ENCODE measurements around the gene STX18. TPM values are rescaled to one million over a fixed set of nuclear protein-coding genes. Genes with fewer than 3 reads are reported as not detected.

STX18 gene
- total RNA-seq, 1 donor, result 32.2 TPM

DNA sequence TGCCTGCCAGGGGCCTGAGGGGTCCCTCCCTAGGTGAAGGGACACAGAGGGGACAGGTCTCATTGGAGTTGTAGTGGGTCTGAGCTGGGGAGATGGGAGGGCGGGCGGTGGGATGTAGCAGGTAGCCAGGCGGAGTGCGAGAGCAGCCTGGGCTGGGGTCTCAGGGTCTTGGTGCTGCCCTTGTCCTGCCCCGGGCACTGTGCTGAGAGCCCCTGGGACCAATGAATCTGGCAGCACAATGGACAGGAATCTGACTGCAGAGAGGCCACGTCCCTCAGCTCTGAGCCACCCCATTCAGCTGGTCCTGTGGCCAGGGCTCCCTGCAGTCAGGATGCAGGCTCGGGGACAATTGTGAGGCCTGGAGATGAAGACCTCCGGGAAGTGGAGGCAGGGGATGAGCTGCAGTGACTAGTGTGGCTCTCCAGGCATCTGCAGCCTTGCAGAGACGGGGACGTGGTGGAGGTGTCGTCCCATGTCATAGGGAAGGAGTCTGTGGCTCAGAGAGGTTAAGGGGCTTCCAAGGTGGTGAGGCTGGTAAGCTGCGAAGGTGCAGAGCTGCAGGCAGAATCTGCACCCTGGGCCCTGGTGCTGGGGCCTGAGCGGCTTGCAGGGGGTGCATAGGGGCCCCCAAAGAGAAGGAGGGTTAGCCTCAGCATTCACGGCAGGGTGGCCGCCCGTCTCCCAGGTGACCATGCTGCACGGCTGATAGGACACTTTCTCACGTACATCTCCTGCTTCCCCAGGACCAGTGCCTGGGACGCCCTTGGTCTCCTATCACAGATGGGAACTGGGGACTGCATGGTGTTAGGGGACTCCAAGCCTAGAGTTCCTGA lies 134.3 kb downstream of the STX18 start:
- no peak overlapping the region for H3K4me3 ChIP-seq (ENCODE audit: low read depth, low read length)
- no peak for DNase-seq (ENCODE audit: low read depth)
- TF ChIP-seq, protein P1, sequence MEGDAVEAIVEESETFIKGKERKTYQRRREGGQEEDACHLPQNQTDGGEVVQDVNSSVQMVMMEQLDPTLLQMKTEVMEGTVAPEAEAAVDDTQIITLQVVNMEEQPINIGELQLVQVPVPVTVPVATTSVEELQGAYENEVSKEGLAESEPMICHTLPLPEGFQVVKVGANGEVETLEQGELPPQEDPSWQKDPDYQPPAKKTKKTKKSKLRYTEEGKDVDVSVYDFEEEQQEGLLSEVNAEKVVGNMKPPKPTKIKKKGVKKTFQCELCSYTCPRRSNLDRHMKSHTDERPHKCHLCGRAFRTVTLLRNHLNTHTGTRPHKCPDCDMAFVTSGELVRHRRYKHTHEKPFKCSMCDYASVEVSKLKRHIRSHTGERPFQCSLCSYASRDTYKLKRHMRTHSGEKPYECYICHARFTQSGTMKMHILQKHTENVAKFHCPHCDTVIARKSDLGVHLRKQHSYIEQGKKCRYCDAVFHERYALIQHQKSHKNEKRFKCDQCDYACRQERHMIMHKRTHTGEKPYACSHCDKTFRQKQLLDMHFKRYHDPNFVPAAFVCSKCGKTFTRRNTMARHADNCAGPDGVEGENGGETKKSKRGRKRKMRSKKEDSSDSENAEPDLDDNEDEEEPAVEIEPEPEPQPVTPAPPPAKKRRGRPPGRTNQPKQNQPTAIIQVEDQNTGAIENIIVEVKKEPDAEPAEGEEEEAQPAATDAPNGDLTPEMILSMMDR (IDR thresholded peaks at IDR 0.05; ENCODE audit: insufficient read depth, low read length), result no peak

- no peak for DNase-seq (ENCODE audit: low read depth)
- H3K4me3 ChIP-seq (ENCODE audit: low read depth, low read length), result no peak overlapping the region
- TF ChIP-seq, protein P1 (IDR thresholded peaks at IDR 0.05; ENCODE audit: insufficient read depth, low read length), result no peak
These were observed 135.2 kb downstream of the STX18 start for GRCh38 chr4:4406455-4407298.

GRCh38 chr4:4405358-4405962 lies 136.4 kb downstream of the STX18 start:
- DNase-seq (ENCODE audit: low read depth), result no peak
- TF ChIP-seq, protein P1 (IDR thresholded peaks at IDR 0.05; ENCODE audit: insufficient read depth, low read length), result no peak
- H3K4me3 ChIP-seq (ENCODE audit: low read depth, low read length), result no peak overlapping the region

DNA sequence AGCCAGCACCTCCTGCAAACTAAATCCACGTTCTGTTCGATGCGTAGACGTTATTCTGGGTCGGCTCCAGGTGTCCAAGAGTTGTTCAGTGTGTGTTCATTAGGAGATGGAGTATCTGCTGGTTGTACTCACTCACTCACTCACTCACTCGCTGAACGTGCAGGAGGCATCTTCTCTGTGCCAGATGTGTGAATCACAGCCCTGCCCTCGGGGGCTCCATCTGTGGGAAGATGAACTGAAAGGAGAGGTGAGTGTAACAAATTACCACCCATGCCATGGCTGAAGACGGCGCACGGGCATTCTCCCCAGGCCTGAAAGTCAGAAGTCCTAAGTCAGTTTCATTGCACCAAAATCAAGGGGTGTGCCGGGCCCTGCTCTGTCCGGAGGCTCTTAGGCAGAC lies 138.9 kb downstream of the STX18 start:
- H3K4me3 ChIP-seq (ENCODE audit: low read depth, low read length), result no peak overlapping the region
- no peak for DNase-seq (ENCODE audit: low read depth)
- TF ChIP-seq, protein P1 (IDR thresholded peaks at IDR 0.05; ENCODE audit: insufficient read depth, low read length), result no peak

- H3K4me3 ChIP-seq (ENCODE audit: low read depth, low read length), result no peak overlapping the region
- TF ChIP-seq, protein P1 (IDR thresholded peaks at IDR 0.05; ENCODE audit: insufficient read depth, low read length), result no peak
These were observed 140.8 kb downstream of the STX18 start for GRCh38 chr4:4401036-4401435.

DNA sequence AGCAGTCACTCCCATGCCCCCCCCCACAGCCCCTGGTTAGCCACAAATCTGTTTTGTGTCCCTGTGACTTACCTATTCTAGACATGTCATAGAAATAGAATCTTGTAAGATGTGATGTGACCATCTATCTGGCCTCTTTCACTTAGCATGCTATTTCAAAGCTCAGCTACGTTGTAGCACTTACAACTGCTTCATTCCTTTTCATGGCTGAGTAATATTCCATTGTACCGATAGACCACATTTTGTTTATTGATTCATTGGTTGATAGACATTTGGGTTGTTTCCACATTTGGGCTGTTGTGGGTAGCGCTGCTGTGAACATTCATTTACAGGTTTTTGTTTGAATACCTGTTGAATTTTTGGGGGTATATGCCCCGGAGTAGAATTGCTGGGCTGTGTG lies 143.4 kb downstream of the STX18 start:
- TF ChIP-seq, protein P1 (IDR thresholded peaks at IDR 0.05; ENCODE audit: insufficient read depth, low read length), result no peak
- no peak overlapping the region for H3K4me3 ChIP-seq (ENCODE audit: low read depth, low read length)
- DNase-seq (ENCODE audit: low read depth), result no peak

More at GRCh38 chr4:4401036-4401435, 140.8 kb downstream of the STX18 start:
- no peak for DNase-seq (ENCODE audit: low read depth)
